Neutrophil (primary cell): ENCODE results near the gene CPT1B.
A peak's percentile ranks its signal among the peaks of the same experiment; 100 is the strongest.

Experiments
- H3K27ac ChIP-seq: fragments of 200-600 bp; sonication (generic); 2 replicates; pipeline ENCODE4 v1.5.1; 2016; ENCODE audit warnings: mild to moderate bottlenecking, moderate library complexity
- H3K27me3 ChIP-seq: fragments of 200-600 bp; sonication (generic); 2 replicates; pipeline ENCODE4 v1.6.0; 2016; ENCODE audit warnings: mild to moderate bottlenecking
- H3K36me3 ChIP-seq: fragments of 200-600 bp; sonication (generic); 2 replicates; pipeline ENCODE4 v1.5.1; 2017
- H3K4me1 ChIP-seq, 2 experiments: fragments of 200-600 bp in 1 of 2; sonication (generic) in 1 of 2; 1 replicate in 1 of 2; 2 replicates in 1 of 2; pipeline versions ENCODE4 v1.5.1 to v1.6.1; 2013 to 2016; ENCODE audit warnings: low read depth in 1 of 2, low read length in 1 of 2, mild to moderate bottlenecking in 1 of 2, moderate library complexity in 1 of 2; ENCODE audit not compliant: control insufficient read depth in 1 of 2, insufficient read depth in 1 of 2
- H3K4me3 ChIP-seq, 2 experiments: fragments of 200-600 bp in 1 of 2; sonication (generic) in 1 of 2; 1 replicate in 1 of 2; 2 replicates in 1 of 2; pipeline ENCODE4 v1.5.1; 2013 to 2016; ENCODE audit warnings: low read depth in 1 of 2, low read length in 1 of 2, mild to moderate bottlenecking in 1 of 2, moderate library complexity in 1 of 2
- H3K9me3 ChIP-seq: fragments of 200-600 bp; sonication (generic); 2 replicates; pipeline ENCODE4 v1.5.1; 2016
- TF ChIP-seq, protein P1 (sequence below): fragments of 200-600 bp; sonication (generic); IDR thresholded peaks from 2 replicates; pipeline ENCODE4 v1.5.1; 2016; ENCODE audit warnings: antibody characterized with exemption

CPT1B gene

DNA sequence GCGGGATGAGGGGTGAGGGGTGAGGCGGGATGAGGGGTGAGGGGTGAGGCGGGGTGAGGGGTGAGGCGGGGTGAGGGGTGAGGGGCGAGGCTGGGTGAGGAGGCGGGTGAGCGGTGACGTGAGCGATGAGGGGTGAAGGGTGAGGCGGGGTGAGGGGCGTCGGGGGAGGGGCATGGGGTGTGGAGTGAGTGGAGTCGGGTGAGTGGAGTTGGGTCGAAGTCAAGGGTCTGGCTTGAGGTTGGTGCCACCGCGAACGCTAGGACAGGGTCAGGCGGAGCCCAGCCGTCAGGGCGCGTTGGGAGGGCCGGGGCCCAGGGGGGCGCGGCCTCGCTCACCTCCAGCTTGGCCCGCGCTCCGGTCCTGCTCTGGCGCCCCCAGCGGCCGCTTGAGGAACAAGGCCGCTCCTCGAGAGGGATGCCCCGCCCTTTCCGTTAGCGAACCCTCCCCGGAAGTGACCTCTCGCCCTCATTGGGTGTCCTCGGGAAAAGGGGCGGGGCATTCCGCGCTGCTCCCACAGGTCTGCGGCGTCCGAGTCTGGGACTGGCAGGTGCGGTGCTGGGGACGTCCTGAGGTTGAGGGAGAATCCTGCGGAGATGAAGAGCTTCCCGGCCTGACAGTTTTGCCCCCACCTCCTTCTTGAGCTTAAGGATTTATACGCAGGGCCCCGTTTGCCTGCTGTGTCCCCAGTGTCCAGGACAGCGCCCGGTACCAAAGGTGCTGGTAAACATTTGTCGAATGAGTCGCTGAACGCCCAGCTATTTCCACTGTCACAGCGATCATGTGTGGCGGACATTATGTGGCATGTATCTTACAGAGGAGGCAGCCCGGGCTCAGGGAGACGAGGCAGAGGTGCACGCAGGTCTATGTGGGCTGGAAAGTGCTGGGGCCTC is 15.5 kb downstream of the CPT1B start, which contains the start of gene SYCE3:
Gene SYCE3 (minus strand): TSS at position 397 of the 890 bp plus-strand sequence. CDS start 6,514 bp downstream, outside the sequence.
- H3K4me1 ChIP-seq: peaks cover 11 to 15% of the 10 kb centered on the region in 2 experiments
- peaks cover 21% of the 10 kb centered on the region for H3K27me3 ChIP-seq
- peak within 1 kb of the TSS; percentile 69 to 88 for H3K4me3 ChIP-seq
- TF ChIP-seq, protein P1, sequence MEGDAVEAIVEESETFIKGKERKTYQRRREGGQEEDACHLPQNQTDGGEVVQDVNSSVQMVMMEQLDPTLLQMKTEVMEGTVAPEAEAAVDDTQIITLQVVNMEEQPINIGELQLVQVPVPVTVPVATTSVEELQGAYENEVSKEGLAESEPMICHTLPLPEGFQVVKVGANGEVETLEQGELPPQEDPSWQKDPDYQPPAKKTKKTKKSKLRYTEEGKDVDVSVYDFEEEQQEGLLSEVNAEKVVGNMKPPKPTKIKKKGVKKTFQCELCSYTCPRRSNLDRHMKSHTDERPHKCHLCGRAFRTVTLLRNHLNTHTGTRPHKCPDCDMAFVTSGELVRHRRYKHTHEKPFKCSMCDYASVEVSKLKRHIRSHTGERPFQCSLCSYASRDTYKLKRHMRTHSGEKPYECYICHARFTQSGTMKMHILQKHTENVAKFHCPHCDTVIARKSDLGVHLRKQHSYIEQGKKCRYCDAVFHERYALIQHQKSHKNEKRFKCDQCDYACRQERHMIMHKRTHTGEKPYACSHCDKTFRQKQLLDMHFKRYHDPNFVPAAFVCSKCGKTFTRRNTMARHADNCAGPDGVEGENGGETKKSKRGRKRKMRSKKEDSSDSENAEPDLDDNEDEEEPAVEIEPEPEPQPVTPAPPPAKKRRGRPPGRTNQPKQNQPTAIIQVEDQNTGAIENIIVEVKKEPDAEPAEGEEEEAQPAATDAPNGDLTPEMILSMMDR: peak; percentile 100
- H3K27ac ChIP-seq: peak within 1 kb of the TSS; percentile 76
- peaks cover 6% of the 10 kb centered on the region for H3K36me3 ChIP-seq
- no peaks in the 10 kb centered on the region for H3K9me3 ChIP-seq

DNA sequence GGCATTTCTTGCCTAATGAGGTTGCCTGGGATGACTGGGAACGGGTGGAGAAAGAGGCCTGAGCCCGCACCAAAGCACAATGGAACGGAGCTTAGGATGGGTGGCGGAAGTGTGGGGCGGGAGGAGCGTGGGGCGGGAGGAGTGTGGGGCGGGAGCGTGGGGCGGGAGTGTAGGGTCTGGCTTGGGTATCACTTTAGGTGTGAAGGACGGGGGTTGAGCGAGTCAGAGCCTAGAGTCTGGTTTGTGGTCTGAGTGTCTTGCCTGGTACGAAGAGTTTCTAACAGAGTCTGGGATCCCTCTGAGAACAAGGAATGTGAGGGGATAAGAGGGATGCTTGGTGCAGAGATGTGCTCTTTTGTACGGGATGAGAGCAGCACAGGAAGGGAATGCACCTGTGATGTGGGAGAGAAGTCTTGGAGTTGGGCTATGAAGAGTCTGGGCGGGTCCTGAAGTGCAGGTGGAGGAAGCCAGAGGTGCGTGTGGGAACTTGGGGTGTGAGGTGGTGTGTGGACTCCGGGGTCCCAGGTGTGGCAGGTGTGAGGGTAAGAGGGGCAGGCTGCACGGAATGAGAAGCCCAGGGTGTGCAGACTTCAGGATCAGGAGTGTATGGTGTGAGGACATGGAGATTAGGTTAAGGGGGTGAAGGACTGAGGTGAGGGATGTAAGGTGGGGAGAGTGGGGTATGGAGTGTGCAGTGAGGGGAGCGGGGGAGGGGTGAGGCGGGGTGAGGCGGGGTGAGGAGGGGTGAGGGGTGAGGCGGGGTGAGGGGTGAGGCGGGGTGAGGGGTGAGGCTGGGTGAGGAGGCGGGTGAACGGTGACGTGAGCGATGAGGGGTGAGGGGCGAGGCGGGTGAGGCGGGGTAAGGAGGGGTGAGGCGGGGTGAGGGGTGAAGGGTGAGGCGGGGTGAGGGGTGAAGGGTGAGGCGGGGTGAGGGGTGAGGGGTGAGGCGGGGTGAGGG is 16.5 kb downstream of the CPT1B start:
- H3K4me1 ChIP-seq: peaks cover 11 to 15% of the 10 kb centered on the region in 2 experiments
- no peak overlapping the region for H3K4me3 ChIP-seq
- H3K27ac ChIP-seq: peak overlapping the region; percentile 16
- TF ChIP-seq, protein P1: no peak
- no peaks in the 10 kb centered on the region for H3K36me3 ChIP-seq
- H3K9me3 ChIP-seq: no peaks in the 10 kb centered on the region
- H3K27me3 ChIP-seq: peaks cover 21% of the 10 kb centered on the region

- H3K4me3 ChIP-seq: no peak overlapping the region
- H3K27ac ChIP-seq: no peak overlapping the region
- H3K36me3 ChIP-seq: no peaks in the 10 kb centered on the region
- H3K27me3 ChIP-seq: peaks cover 16% of the 10 kb centered on the region
- TF ChIP-seq, protein P1: no peak
- no peaks in the 10 kb centered on the region for H3K9me3 ChIP-seq
- peaks cover 11 to 15% of the 10 kb centered on the region in 2 experiments for H3K4me1 ChIP-seq
These were observed 18.2 kb downstream of the CPT1B start for GRCh38 chr22:50560034-50560433.

DNA sequence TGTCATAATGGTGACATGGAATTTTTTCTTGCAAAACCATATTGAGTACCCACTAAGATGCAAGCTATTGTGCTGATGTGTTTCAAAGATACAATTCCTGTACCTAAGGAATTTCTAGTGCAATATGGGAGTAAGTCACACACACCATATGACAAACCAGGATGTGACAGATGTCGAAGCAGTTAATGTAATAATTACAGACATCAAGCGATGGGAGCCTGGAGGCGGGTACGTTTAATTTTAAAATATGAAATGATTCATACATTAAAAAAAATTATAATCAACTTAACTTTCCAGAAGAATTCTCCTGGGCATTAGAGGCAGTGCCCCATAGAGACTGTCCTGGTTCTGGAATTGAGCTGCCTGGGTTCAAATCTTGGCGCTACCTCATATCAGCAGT is 21.5 kb downstream of the CPT1B start:
- H3K4me1 ChIP-seq: no peaks in the 10 kb centered on the region
- TF ChIP-seq, protein P1: no peak

GRCh38 chr22:50553310-50553709 is 24.9 kb downstream of the CPT1B start:
- Histone ChIP-seq H3K4me1 (peaks cover 7 to 10% of the 10 kb centered on the region in 2 experiments), H3K27me3 (peaks cover 21% of the 10 kb centered on the region), H3K4me3 (no peak overlapping the region), H3K9me3 (no peaks in the 10 kb centered on the region), H3K27ac (no peak overlapping the region), H3K36me3 (no peaks in the 10 kb centered on the region)
- TF ChIP-seq, protein P1: no peak

More for the DNA sequence above, 21.5 kb downstream of the CPT1B start:
- no peaks in the 10 kb centered on the region for H3K9me3 ChIP-seq
- H3K27ac ChIP-seq: no peak overlapping the region
- H3K27me3 ChIP-seq: no peaks in the 10 kb centered on the region
- no peaks in the 10 kb centered on the region for H3K36me3 ChIP-seq
- no peak overlapping the region for H3K4me3 ChIP-seq
